ENCODE measurements around the gene ADGRG1. TPM values are rescaled to one million over a fixed set of nuclear protein-coding genes. Genes with fewer than 3 reads are reported as not detected.

ADGRG1 gene
- total RNA-seq, 3 donors from 2014 or later (not counting 1 experiment from before 2014, with no cell fraction given): 830 to 949 (median 858) TPM

- Histone ChIP-seq H3K27ac (ENCODE audit: low read length) (peak overlapping the region; percentile 84), H3K36me3 (ENCODE audit: control insufficient read depth, insufficient read depth, low read length) (peaks cover 15% of the 10 kb centered on the region), H3K27me3 (ENCODE audit: control insufficient read depth, insufficient read depth, low read length) (no peaks in the 10 kb centered on the region), H3K9me3 (ENCODE audit: control insufficient read depth, insufficient read depth, low read length) (no peaks in the 10 kb centered on the region), H3K4me1 (ENCODE audit: control insufficient read depth, insufficient read depth, low read length) (peaks cover 83% of the 10 kb centered on the region), H3K4me3 (ENCODE audit: low read length) (peak overlapping the region; percentile 54)
- Mint-ChIP-seq H3K27me3 (ENCODE audit: low read depth in 2 of 2) (no peaks in the 10 kb centered on the region), H3K4me1 (peaks cover 47 to 61% of the 10 kb centered on the region in 2 donors), H3K36me3 (peaks cover 3% of the 10 kb centered on the region), H3K4me3 (peak overlapping the region; percentile 93), H3K27ac (peak overlapping the region; percentile 91 to 96), H3K9me3 (no peaks in the 10 kb centered on the region)
- 29% methylated on average over 12 of the region's 14 CpGs for WGBS (ENCODE audit: insufficient coverage)
- ATAC-seq (peak; percentile 69 to 80 (median 78)), DNase-seq (peak; percentile 69 to 70)
- intact Hi-C loops (cut with micrococcal nuclease): loop anchor here (2.0 to 5.0 kb wide), 2 partner anchors 114 to 164 kb away; no protein-coding TSS in a partner anchor
- no peak for TF ChIP-seq CTCF (IDR thresholded peaks at IDR 0.05)
Measured at GRCh38 chr16:57646388-57647039, 18.1 kb downstream of the ADGRG1 start.

GRCh38 chr16:57647136-57647875, 18.9 kb downstream of the ADGRG1 start:
- peak overlapping the region; percentile 54 for H3K4me3 ChIP-seq (ENCODE audit: low read length)
- peak overlapping the region; percentile 84 for H3K27ac ChIP-seq (ENCODE audit: low read length)
- H3K9me3 ChIP-seq (ENCODE audit: control insufficient read depth, insufficient read depth, low read length): no peaks in the 10 kb centered on the region
- intact Hi-C loops (cut with micrococcal nuclease): loop anchor here (2.0 to 5.0 kb wide), 2 partner anchors 115 to 163 kb away; no protein-coding TSS in a partner anchor
- peak overlapping the region; percentile 93 for H3K4me3 Mint-ChIP-seq
- H3K4me1 Mint-ChIP-seq: peaks cover 54 to 65% of the 10 kb centered on the region in 2 donors
- TF ChIP-seq CTCF (IDR thresholded peaks at IDR 0.05): no peak
- peaks cover 91% of the 10 kb centered on the region for H3K4me1 ChIP-seq (ENCODE audit: control insufficient read depth, insufficient read depth, low read length)
- ATAC-seq: peak in 2 of 3 donors; percentile 14 to 19
- peaks cover 23% of the 10 kb centered on the region for H3K36me3 ChIP-seq (ENCODE audit: control insufficient read depth, insufficient read depth, low read length)
- no peaks in the 10 kb centered on the region for H3K27me3 Mint-ChIP-seq (ENCODE audit: low read depth in 2 of 2)
- 30% methylated on average over 9 of the region's 10 CpGs for WGBS (ENCODE audit: insufficient coverage)
- peak in 1 of 2 donors; percentile 36 for DNase-seq
- peaks cover 11% of the 10 kb centered on the region for H3K36me3 Mint-ChIP-seq
- no peaks in the 10 kb centered on the region for H3K9me3 Mint-ChIP-seq
- H3K27me3 ChIP-seq (ENCODE audit: control insufficient read depth, insufficient read depth, low read length): no peaks in the 10 kb centered on the region
- H3K27ac Mint-ChIP-seq: peak overlapping the region; percentile 91 to 96

DNA sequence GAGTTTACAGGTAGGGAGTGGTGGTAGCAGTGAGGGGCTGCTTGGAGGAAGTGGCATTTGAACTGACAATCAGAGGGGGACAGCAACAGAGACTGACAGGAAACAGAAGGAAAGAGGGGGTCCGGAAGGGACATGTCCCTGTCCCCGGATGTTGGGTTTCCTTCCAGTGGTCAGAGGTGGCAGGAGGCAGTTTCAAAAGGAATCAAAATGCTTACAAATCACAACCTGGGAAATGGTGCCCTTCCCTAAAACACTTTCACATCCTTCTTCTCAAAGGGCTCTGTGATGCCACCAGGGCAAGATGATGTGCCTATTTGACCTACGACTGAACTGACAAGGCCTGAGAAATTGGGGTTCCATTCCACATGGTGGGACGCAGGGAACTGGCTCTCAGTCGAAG, 19.7 kb downstream of the ADGRG1 start:
- ATAC-seq: no peak

More for the DNA sequence above, 19.7 kb downstream of the ADGRG1 start:
- Histone ChIP-seq H3K27me3 (ENCODE audit: control insufficient read depth, insufficient read depth, low read length) (no peaks in the 10 kb centered on the region), H3K9me3 (ENCODE audit: control insufficient read depth, insufficient read depth, low read length) (no peaks in the 10 kb centered on the region), H3K4me1 (ENCODE audit: control insufficient read depth, insufficient read depth, low read length) (peaks cover 98% of the 10 kb centered on the region), H3K36me3 (ENCODE audit: control insufficient read depth, insufficient read depth, low read length) (peaks cover 31% of the 10 kb centered on the region), H3K27ac (ENCODE audit: low read length) (peak overlapping the region; percentile 84), H3K4me3 (ENCODE audit: low read length) (peak overlapping the region; percentile 54)
- Mint-ChIP-seq H3K9me3 (no peaks in the 10 kb centered on the region), H3K36me3 (peaks cover 11% of the 10 kb centered on the region), H3K4me3 (peak overlapping the region; percentile 93), H3K27me3 (ENCODE audit: low read depth in 2 of 2) (no peaks in the 10 kb centered on the region), H3K27ac (peak overlapping the region; percentile 91 to 96), H3K4me1 (peaks cover 58 to 63% of the 10 kb centered on the region in 2 donors)
- intact Hi-C loops (cut with micrococcal nuclease): loop anchor here (2.0 to 5.0 kb wide), 4 partner anchors 19 to 116 kb away; partner anchors contain the start of gene KATNB1
- WGBS (ENCODE audit: insufficient coverage): 13% methylated on average over 5 of the region's 5 CpGs
- DNase-seq: peak in 1 of 2 donors; percentile 33
- TF ChIP-seq CTCF (IDR thresholded peaks at IDR 0.05): no peak
